OCI-LY7 (cell line): ENCODE measurements around the gene ARPC5L.

ENCODE experiments used
- EZH2phosphoT487 ChIP-seq: fragments of 200-600 bp; sonication (generic); IDR thresholded peaks from 2 replicates; pipeline ENCODE4 v1.6.1; 2018; ENCODE audit warnings: low read depth, borderline replicate concordance, mild to moderate bottlenecking, mixed run types, antibody characterized with exemption, low read length, moderate library complexity, mixed read lengths
- TF ChIP-seq, protein P1 (sequence below): fragments of 200-600 bp; sonication (generic); conservative IDR thresholded peaks from 2 replicates; pipeline ENCODE4 v1.5.1; 2014; ENCODE audit warnings: mild to moderate bottlenecking, antibody characterized with exemption, low read length, moderate library complexity, mixed read lengths

DNA sequence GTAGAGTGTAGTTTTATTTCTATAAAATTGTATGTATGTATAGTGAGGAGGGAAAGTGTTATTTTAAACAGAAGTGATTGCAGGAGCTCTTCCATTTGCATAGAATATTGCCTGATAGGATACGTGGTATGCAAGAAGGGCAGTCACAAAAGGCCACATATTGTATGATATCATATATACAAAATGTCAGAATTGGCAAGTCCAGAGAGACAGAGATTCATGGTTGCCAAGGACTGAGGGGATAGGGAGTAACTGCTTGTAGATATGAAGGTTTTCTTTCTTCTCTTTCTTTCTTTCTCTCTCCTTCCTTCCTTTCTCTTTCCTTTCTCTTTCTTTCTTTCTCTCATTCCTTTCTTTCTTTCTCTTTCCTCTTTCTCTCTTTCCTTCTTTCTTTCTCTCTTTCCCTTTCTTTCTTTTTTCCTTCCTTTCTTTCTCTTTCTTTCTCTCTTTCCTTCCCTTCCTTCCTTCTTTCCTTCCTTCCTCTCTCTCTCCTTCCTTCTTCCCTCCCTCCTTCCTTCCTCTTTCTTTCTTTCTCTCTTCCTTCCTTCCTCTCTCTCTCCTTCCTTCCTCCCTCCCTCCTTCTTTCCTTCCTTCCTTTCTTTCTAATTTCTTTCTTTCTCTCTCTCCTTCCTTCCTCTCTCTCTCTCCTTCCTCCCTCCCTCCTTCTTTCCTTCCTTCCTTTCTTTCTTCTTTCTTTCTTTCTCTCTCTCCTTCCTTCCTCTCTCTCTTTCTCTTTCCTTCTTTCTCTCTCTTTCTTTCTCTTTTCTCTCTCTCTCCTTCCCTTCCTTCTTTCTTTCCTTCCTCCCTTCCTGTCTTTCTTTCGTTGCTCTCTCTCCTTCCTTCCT, 33.2 kb upstream of the ARPC5L start:
- TF ChIP-seq EZH2phosphoT487, result no peak
- TF ChIP-seq, protein P1, sequence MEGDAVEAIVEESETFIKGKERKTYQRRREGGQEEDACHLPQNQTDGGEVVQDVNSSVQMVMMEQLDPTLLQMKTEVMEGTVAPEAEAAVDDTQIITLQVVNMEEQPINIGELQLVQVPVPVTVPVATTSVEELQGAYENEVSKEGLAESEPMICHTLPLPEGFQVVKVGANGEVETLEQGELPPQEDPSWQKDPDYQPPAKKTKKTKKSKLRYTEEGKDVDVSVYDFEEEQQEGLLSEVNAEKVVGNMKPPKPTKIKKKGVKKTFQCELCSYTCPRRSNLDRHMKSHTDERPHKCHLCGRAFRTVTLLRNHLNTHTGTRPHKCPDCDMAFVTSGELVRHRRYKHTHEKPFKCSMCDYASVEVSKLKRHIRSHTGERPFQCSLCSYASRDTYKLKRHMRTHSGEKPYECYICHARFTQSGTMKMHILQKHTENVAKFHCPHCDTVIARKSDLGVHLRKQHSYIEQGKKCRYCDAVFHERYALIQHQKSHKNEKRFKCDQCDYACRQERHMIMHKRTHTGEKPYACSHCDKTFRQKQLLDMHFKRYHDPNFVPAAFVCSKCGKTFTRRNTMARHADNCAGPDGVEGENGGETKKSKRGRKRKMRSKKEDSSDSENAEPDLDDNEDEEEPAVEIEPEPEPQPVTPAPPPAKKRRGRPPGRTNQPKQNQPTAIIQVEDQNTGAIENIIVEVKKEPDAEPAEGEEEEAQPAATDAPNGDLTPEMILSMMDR, result no peak
